Memory B cell (primary cell): ENCODE data around the gene ADAMTSL4.

Experiments
- ATAC-seq: fragments of 150-1000 bp; cut with Tn5 transposase; 2 replicates; pipeline ENCODE4 v1.10.0; 2021; ENCODE audit warnings: low read depth, mild to moderate bottlenecking, moderate library complexity
- DNase-seq, 2 donors: peaks; one replicate each; pipeline ENCODE4 v3.0.0; 2022; ENCODE audit warnings: low spot score in 2 of 2
- H3K27ac Mint-ChIP-seq: one replicate; pipeline ENCODE4 v1.8.0; 2022; ENCODE audit warnings: mild to moderate bottlenecking, moderate library complexity, mixed read lengths
- H3K27me3 Mint-ChIP-seq: one replicate; pipeline ENCODE4 v1.8.0; 2022; ENCODE audit warnings: mixed read lengths
- H3K36me3 Mint-ChIP-seq: one replicate; pipeline ENCODE4 v1.8.0; 2022; ENCODE audit warnings: mild to moderate bottlenecking, mixed read lengths
- H3K4me1 Mint-ChIP-seq: one replicate; pipeline ENCODE4 v1.8.0; 2022; ENCODE audit warnings: mixed read lengths
- H3K4me3 Mint-ChIP-seq: one replicate; pipeline ENCODE4 v1.8.0; 2022; ENCODE audit warnings: mild to moderate bottlenecking, moderate library complexity, mixed read lengths
- H3K9me3 Mint-ChIP-seq: one replicate; pipeline ENCODE4 v1.8.0; 2022; ENCODE audit warnings: mixed read lengths

Gene ADAMTSL4

DNA sequence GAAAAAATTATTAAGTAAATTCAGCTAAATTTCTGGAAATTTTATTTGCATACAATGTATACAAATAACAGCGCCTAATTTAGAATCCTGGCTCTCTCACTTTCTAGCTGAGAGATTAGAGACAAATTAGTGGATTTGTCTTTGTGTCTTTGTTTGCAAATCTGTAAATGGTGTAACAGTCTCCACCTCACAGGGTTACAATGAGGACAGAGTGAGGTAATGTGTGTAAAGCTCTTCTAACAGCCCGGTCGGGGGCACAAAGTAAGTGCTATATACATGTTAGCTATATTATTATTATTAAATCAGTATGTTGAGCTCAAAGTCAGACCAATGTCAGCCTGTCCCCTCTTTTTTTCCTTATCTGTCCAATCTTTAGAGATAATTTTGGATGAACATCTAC lies 5.0 kb upstream of the ADAMTSL4 start:
- H3K27ac Mint-ChIP-seq, result no peak overlapping the region
- no peaks in the 10 kb centered on the region for H3K36me3 Mint-ChIP-seq
- no peak overlapping the region for H3K4me3 Mint-ChIP-seq
- peaks cover 10% of the 10 kb centered on the region for H3K27me3 Mint-ChIP-seq
- H3K4me1 Mint-ChIP-seq, result peaks cover 3% of the 10 kb centered on the region
- DNase-seq (no peak), ATAC-seq (no peak)
- H3K9me3 Mint-ChIP-seq, result no peaks in the 10 kb centered on the region

GRCh38 chr1:150545486-150546032 lies 3.6 kb upstream of the ADAMTSL4 start:
- DNase-seq (no peak), ATAC-seq (no peak)
- H3K27me3 Mint-ChIP-seq, result peaks cover 12% of the 10 kb centered on the region
- H3K4me3 Mint-ChIP-seq, result no peak overlapping the region
- H3K36me3 Mint-ChIP-seq, result no peaks in the 10 kb centered on the region
- no peak overlapping the region for H3K27ac Mint-ChIP-seq
- H3K4me1 Mint-ChIP-seq, result peaks cover 8% of the 10 kb centered on the region
- H3K9me3 Mint-ChIP-seq, result no peaks in the 10 kb centered on the region

DNA sequence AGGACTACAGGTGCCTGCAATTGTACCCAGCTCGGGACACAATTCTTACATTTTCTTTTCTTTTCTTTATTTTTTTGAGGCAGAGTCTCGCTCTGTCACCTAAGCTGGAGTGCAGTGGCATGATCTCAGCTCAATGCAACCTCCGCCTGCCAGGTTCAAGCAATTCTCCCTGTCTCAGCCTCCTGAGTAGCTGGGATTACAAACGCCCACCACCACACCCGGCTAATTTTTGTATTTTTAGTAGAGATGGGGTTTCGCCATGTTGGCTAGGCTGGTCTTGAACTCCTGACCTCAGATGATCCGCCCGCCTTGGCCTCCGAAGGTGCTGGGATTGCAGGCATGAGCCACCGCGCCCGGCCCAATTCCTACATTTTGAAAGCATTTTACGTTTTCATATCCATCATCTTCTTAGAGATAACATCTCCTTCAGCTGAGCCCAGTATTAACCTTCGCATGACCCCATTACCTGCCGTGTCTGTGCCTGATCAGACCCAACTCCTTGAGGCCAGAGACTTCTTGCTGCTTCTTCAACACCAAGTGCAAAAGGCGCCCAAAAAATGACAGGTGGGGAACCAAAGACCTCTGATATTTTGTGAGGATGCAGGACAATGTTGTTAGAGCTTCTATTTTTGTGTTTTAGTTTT lies 2.8 kb upstream of the ADAMTSL4 start:
- no peak for DNase-seq
- H3K9me3 Mint-ChIP-seq, result no peaks in the 10 kb centered on the region
- no peak for ATAC-seq
- no peak overlapping the region for H3K4me3 Mint-ChIP-seq
- peaks cover 11% of the 10 kb centered on the region for H3K4me1 Mint-ChIP-seq
- peaks cover 12% of the 10 kb centered on the region for H3K27me3 Mint-ChIP-seq
- H3K36me3 Mint-ChIP-seq, result no peaks in the 10 kb centered on the region
- no peak overlapping the region for H3K27ac Mint-ChIP-seq

- Mint-ChIP-seq H3K4me1 (peaks cover 20% of the 10 kb centered on the region), H3K27me3 (peaks cover 12% of the 10 kb centered on the region), H3K36me3 (no peaks in the 10 kb centered on the region), H3K27ac (no peak overlapping the region), H3K4me3 (peak overlapping the region; percentile 76), H3K9me3 (no peaks in the 10 kb centered on the region)
- DNase-seq, result no peak
- ATAC-seq, result no peak
Measured at GRCh38 chr1:150548324-150548631, 930 bp upstream of the ADAMTSL4 start.

DNA sequence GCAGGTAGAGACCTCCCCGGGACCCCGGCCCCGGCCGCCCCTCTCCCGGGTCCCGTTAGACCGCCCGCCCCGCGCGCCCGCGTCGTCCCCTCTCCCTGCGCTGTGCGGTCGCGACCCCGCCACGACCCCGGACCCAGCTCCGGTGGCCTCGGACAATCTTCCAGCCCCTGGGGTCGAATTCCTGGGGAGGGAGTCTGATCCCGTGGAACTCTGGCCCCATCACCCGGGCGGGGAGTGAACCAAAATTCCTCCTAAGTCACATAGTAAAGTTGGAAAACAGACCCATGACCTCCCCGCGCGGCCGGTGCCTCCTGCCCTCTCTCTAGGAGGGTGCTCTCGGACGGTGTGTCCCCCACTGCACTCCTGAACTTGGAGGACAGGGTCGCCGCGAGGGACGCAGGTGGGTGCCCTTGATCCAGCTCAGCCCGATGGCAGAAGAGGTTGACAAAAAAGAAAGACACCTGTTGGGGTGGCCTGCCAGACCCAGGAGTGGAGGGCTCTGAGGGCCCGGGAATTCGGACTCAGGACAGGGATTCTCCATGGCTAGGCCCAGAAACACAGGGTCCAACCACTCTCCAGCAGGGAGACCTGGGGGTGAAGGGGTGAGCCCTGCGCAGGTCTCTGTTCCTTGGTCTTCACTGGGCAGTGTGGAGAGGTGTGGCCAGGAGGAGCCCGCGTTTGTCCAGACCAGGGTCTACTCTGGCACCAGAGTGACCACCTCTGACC lies 451 bp downstream of the ADAMTSL4 start:
- ATAC-seq (peak; percentile 5), DNase-seq (no peak)
- no peaks in the 10 kb centered on the region for H3K9me3 Mint-ChIP-seq
- H3K4me1 Mint-ChIP-seq, result peaks cover 20% of the 10 kb centered on the region
- H3K36me3 Mint-ChIP-seq, result no peaks in the 10 kb centered on the region
- H3K27me3 Mint-ChIP-seq, result peaks cover 9% of the 10 kb centered on the region
- peak overlapping the region; percentile 84 for H3K4me3 Mint-ChIP-seq
- no peak overlapping the region for H3K27ac Mint-ChIP-seq

GRCh38 chr1:150550222-150551050 lies 1.2 kb downstream of the ADAMTSL4 start:
- peak overlapping the region; percentile 24 for H3K4me3 Mint-ChIP-seq
- no peak for ATAC-seq
- H3K27me3 Mint-ChIP-seq, result peaks cover 9% of the 10 kb centered on the region

GRCh38 chr1:150551051-150551783 lies 2.0 kb downstream of the ADAMTSL4 start:
- ATAC-seq (no peak), DNase-seq (no peak)
- no peak overlapping the region for H3K27ac Mint-ChIP-seq
- peak overlapping the region; percentile 11 for H3K4me3 Mint-ChIP-seq
- H3K27me3 Mint-ChIP-seq, result peaks cover 9% of the 10 kb centered on the region
- H3K4me1 Mint-ChIP-seq, result peaks cover 20% of the 10 kb centered on the region
- peaks cover 1% of the 10 kb centered on the region for H3K36me3 Mint-ChIP-seq
- no peaks in the 10 kb centered on the region for H3K9me3 Mint-ChIP-seq

More at GRCh38 chr1:150550222-150551050, 1.2 kb downstream of the ADAMTSL4 start:
- Mint-ChIP-seq H3K36me3 (no peaks in the 10 kb centered on the region), H3K4me1 (peaks cover 20% of the 10 kb centered on the region), H3K27ac (no peak overlapping the region), H3K9me3 (no peaks in the 10 kb centered on the region)
- DNase-seq, result no peak

- Mint-ChIP-seq H3K27ac (no peak overlapping the region), H3K36me3 (peaks cover 1% of the 10 kb centered on the region), H3K27me3 (peaks cover 7% of the 10 kb centered on the region), H3K4me3 (no peak overlapping the region), H3K9me3 (no peaks in the 10 kb centered on the region), H3K4me1 (peaks cover 20% of the 10 kb centered on the region)
- no peak for ATAC-seq
- DNase-seq, result no peak
Measured at GRCh38 chr1:150551784-150552127, 2.5 kb downstream of the ADAMTSL4 start.

GRCh38 chr1:150552128-150552910 lies 3.1 kb downstream of the ADAMTSL4 start:
- peak overlapping the region; percentile 34 for H3K4me3 Mint-ChIP-seq
- no peaks in the 10 kb centered on the region for H3K9me3 Mint-ChIP-seq
- H3K4me1 Mint-ChIP-seq, result peaks cover 20% of the 10 kb centered on the region
- peak; percentile 40 for ATAC-seq
- H3K27me3 Mint-ChIP-seq, result peaks cover 6% of the 10 kb centered on the region
- no peak for DNase-seq
- peaks cover 1% of the 10 kb centered on the region for H3K36me3 Mint-ChIP-seq
- H3K27ac Mint-ChIP-seq, result no peak overlapping the region

- Mint-ChIP-seq H3K27me3 (peaks cover 6% of the 10 kb centered on the region), H3K9me3 (no peaks in the 10 kb centered on the region), H3K36me3 (peaks cover 1% of the 10 kb centered on the region), H3K27ac (no peak overlapping the region), H3K4me1 (peaks cover 20% of the 10 kb centered on the region), H3K4me3 (no peak overlapping the region)
- ATAC-seq (no peak), DNase-seq (no peak)
Measured at GRCh38 chr1:150552911-150553289, 3.7 kb downstream of the ADAMTSL4 start.

DNA sequence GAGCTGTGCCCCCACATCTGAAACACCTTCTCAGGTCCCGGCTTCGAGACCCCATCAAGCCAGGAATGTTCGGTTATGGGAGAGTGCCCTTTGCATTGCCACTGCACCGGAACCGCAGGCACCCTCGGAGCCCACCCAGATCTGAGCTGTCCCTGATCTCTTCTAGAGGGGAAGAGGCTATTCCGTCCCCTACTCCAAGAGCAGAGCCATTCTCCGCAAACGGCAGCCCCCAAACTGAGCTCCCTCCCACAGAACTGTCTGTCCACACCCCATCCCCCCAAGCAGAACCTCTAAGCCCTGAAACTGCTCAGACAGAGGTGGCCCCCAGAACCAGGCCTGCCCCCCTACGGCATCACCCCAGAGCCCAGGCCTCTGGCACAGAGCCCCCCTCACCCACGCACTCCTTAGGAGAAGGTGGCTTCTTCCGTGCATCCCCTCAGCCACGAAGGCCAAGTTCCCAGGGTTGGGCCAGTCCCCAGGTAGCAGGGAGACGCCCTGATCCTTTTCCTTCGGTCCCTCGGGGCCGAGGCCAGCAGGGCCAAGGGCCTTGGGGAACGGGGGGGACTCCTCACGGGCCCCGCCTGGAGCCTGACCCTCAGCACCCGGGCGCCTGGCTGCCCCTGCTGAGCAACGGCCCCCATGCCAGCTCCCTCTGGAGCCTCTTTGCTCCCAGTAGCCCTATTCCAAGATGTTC lies 4.3 kb downstream of the ADAMTSL4 start:
- Mint-ChIP-seq H3K27ac (no peak overlapping the region), H3K4me3 (no peak overlapping the region), H3K4me1 (peaks cover 18% of the 10 kb centered on the region), H3K36me3 (peaks cover 1% of the 10 kb centered on the region), H3K9me3 (no peaks in the 10 kb centered on the region), H3K27me3 (peaks cover 6% of the 10 kb centered on the region)
- no peak for ATAC-seq
- DNase-seq, result no peak

GRCh38 chr1:150554086-150554452 lies 4.9 kb downstream of the ADAMTSL4 start:
- no peak for DNase-seq
- Mint-ChIP-seq H3K27me3 (peaks cover 6% of the 10 kb centered on the region), H3K4me1 (peaks cover 18% of the 10 kb centered on the region), H3K4me3 (no peak overlapping the region), H3K27ac (no peak overlapping the region), H3K36me3 (peaks cover 1% of the 10 kb centered on the region), H3K9me3 (no peaks in the 10 kb centered on the region)
- no peak for ATAC-seq
